HuH-7.5 (cell line): ENCODE measurements around the gene POPDC3.
"Not testable (repeated sequence)": the region's sequence is repeated elsewhere in the genome, so short reads cannot be mapped to it uniquely, and the experiment has no call there.

Experiments used
- DNase-seq: peaks from one replicate; pipeline ENCODE4 v3.0.0; 2011; ENCODE audit warnings: low spot score

Gene POPDC3

GRCh38 chr6:105196076-105196475 lies 16.3 kb upstream of the POPDC3 start:
- no peak for DNase-seq

DNA sequence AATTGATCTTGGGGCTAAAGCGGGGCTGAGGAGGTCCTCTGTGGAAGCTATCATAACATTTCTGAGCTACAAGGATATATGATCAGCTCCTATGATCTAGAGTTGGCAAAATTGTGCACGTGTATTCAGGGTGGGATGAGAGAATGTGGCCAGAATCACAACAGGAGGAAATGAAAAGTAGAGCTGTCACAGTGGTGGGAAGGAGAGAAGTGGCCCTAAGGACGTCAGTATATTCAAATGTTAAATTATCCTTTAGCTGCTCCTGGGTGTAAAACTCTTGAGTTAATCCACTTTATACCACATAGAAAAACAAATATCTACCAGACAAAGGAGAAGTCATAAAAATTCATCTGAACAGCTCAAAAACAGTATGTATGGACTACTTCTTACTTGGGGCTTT lies 14.8 kb upstream of the POPDC3 start:
- DNase-seq: no peak

DNA sequence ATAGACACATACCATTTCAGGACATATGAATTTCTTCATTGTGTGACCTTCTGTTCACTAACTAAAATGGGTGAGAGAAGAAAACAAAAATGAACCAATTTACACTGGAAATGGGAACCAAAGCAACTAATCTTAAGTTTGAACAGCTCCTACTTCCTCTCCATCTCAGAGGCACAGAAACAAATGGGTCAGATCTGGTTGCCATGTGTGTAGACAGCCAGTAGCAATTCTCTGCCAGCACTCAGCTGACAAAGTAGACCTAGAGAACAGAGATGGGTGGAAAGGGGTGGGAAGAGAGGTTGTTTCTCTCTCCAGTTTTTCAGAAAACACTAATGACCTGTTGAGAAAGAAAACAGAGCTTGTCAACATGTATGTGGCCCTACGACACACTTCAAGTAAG lies 14.3 kb upstream of the POPDC3 start:
- no peak for DNase-seq

GRCh38 chr6:105193647-105194046 lies 13.8 kb upstream of the POPDC3 start:
- DNase-seq: no peak

GRCh38 chr6:105192707-105193465 lies 13.1 kb upstream of the POPDC3 start:
- no peak for DNase-seq

DNA sequence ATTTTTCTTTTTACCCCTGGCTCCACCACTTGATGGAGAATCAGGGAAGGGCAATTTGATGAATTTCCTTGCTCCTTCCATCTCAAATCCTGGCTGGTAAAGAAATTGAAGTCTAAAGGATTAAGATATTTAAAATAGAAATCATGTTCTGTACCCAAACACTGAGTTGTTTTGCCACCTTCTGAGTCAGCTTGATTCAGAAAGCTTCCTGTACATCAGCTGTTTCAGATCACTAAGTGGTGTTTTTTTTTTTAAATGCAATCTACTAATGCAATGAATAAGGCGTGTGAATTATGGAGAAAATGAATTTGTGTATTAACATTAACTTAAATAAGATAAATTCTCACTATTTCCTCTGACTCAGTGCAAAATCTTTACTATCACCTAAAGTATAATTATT lies 11.5 kb upstream of the POPDC3 start:
- DNase-seq: no peak

DNA sequence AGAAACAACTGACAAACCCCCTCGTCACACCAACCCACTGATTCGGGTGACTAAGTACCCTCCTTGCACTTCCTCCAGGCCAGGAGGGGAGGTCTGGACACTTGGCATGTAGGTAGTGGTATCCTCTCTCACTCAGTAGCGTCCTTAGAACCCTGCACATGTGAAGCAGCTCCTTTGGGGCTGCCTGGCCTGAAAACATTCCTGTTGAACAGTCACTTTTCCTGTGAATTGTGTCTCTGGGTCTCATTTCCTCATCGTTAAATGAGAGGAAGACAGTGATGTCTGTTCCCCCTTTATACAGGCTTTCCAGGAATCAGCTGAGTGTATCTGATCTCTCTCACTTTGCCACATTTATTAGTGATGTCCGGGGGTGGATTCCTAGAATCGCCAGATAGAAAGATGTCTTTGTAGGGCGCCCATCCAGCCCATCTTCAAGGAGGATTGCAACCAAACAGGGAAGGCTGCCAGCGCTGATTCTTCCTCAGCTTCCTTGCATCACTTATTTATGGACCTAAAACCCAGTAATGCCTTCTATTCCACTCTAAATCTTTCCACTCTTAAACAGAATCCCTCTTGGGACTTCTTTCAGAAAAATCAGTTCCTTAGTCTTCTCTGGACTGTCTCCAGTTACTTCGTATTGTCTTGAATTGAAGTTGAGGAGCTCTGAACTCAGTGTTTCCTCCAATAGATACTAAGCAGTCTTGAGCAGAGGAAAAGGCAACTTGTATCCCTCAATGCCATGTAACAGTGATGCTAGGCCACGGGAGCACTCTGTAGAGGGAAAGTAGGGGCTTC lies 9.4 kb upstream of the POPDC3 start:
- DNase-seq: no peak

DNA sequence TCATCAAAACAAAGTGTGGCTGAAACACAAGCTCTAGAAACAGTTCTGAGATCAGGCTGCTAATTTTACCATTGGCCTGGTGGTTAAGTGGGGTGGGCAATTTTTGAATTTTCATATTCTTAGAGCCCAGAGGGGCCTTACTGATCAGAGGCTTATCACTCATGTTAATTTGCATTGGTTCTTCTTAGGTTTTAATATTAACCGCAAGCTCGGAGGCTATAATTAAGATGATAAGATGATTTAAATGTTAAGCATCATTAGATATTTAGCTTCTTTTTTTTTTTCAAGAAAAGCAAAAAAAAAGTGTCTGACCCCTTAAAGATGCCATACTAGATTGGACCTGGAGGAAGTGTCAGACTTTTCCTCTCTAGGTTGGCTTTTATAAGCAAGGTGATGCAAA lies 8.4 kb upstream of the POPDC3 start:
- no peak for DNase-seq

- DNase-seq: no peak
Measured at GRCh38 chr6:105186576-105186975, 6.8 kb upstream of the POPDC3 start.

DNA sequence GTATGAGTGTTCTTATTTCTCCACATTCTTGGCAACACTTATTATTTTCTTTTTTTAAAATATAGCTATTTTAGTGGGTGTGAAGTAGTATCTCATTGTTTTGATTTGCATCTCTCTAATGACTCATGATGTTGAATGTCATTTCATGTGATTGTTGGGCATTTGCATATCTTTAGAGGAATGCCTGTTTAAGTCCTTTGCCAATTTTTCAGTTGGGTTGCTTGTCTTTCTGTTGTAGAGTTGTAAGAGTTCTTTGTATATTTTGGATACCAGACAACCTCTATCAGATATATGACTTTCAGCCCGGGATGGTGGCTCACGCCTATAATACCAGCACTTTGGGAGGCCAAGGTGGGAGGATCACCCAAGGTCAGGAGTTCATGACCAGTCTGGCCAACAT lies 5.1 kb upstream of the POPDC3 start:
- DNase-seq: no peak

DNA sequence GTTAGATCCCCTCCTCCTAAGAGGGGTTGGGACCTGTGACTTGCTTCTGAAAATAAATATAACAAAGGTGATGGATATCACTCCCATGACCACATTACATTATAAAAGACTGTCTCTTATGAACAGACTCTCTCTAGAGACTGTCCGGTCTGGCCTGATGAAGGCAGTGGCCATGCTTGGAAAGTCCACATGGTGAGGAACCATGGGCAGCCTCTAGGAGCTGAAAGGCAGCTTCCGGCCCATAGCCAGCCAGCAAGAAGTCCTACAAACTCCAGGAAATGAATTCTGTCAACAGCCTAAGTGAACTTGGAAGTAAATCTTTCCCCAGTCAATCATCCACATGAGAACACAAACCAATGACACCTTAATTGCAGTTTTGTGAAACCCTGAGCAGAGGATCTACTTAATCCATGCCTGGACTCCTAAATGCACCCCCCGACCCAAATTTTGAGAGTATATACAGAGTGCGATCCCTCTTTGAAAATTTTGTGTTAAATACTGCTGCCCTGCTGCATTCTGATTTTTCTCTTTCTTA lies 2.2 kb upstream of the POPDC3 start:
- no peak for DNase-seq

- DNase-seq: no peak
Measured at GRCh38 chr6:105178636-105179035, 1.2 kb downstream of the POPDC3 start.

DNA sequence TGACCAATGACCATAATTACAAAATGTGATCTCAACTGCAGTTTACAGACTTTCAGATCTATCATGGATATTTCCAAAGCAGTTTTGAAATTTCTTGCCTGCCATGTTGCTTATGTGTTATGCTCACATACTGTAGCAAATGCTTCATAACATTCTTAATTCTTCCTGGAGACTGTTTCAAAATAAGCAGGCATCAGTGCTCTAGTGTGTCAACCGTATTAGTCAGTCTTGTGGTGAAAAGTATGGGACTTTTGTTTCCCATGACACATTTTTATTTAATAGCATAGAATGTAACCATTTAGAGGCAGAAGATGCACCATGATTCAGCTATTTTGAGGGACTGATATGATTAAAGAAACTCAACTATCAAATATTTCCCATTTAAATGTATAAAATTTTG lies 1.7 kb downstream of the POPDC3 start:
- no peak for DNase-seq

- no peak for DNase-seq
Measured at GRCh38 chr6:105177556-105177955, 2.3 kb downstream of the POPDC3 start.

GRCh38 chr6:105174512-105174911 lies 5.3 kb downstream of the POPDC3 start:
- DNase-seq: no peak

DNA sequence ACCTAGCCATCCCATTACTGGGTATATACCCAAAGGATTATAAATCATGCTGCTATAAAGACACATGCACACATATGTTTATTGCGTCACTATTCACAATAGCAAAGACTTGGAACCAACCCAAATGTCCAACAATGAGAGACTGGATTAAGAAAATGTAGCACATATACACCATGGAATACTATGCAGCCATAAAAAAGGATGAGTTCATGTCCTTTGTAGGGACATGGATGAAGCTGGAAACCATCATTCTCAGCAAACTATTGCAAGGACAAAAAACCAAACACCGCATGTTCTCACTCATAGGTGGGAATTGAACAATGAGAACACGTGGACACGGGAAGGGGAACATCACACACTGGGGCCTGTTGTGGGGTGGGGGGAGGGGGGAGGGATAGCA lies 7.3 kb downstream of the POPDC3 start:
- DNase-seq: not testable (repeated sequence)

DNA sequence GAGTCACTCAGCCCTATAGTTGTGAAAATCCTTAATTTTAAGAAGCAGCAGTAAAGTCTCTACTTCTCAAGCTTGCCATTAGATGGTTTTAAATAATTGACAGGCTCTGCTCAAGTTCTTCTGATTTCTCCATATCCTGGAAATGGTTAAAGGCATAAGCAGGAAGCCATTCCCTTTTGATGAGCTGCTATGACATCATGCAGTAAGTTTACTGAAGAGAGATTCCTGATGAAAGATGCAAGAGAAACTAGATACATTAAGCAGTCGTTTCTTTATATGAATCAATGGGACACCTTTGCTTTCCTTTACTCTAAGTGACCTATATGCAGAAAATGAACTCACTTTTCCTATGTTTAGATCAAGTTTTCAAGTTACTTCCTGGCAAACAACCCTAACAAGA lies 9.8 kb downstream of the POPDC3 start:
- DNase-seq: no peak

DNA sequence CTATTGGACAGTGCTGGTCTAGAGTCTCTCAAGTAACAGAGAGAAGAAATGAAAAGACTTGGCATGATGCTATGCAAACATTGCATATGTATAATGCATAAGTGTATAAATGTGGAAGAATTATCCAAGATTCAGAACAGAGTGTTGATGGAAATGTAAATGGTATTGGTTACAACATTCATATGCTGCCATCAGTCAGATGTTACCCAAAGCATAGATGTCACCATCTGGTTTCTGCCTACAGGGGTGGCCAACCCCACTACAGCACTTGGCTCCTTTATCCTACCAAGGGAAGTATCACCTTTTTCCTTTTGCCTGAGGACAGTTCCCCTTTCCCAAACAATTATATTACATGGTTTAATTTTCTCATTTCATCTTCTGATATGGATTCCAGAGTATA lies 11.9 kb downstream of the POPDC3 start:
- no peak for DNase-seq

GRCh38 chr6:105164418-105164817 lies 15.4 kb downstream of the POPDC3 start:
- no peak for DNase-seq

DNA sequence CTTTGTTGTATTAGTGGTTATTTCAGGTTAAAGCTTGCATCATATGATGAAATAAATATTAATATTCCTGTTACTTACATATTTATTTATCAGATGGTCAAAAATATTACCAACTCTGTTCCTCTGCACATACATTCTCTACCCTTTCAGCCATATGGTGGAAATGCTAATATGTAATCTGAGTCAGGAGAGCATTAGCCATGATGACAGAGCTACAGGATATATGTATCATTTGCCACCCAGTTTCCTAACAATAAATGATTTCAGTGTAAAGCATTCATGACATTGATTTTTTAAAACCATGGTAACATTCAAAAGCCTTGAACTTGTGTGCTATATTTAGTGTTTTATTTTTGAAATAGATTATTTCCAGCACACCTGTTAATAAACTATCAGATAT lies 16.6 kb downstream of the POPDC3 start:
- no peak for DNase-seq

DNA sequence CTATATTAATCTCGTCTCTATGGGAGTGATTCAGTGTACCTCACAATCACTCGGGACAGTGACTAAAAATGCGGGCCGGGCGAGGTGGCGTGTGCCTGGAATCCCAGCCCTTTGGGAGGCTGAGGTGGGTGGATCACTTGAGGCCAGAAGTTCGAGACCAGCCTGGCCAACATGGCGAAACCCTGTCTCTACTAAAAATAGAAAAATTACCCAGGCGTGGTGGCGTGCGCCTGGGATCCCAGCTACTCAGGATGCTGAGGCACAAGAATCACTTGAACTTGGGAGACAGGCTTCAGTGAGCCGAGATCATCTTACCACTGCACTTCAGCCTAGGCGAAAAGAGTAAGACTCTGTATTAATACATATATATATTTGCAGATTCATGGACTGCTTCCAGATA lies 17.4 kb downstream of the POPDC3 start:
- DNase-seq: no peak

- DNase-seq: no peak
Measured at GRCh38 chr6:105161421-105161820, 18.4 kb downstream of the POPDC3 start.

GRCh38 chr6:105153676-105154075 lies 26.1 kb downstream of the POPDC3 start:
- DNase-seq: no peak
